KMS-11 (cell line): Measurements from ENCODE around the gene IQGAP2.

Experiments used
- H2AFZ ChIP-seq: fragments of 200-600 bp; sonication (generic); 2 replicates; pipeline ENCODE4 v1.6.1; 2016; ENCODE audit warnings: antibody characterized with exemption, mixed run types, low read depth
- H3K27ac ChIP-seq: fragments of 200-600 bp; sonication (generic); 2 replicates; pipeline ENCODE4 v1.6.1; 2016; ENCODE audit warnings: mild to moderate bottlenecking, mixed run types
- H3K27me3 ChIP-seq: fragments of 200-600 bp; sonication (generic); 2 replicates; pipeline ENCODE4 v1.6.1; 2017; ENCODE audit warnings: mild to moderate bottlenecking, low read depth, mixed run types, moderate library complexity; ENCODE audit not compliant: insufficient read depth
- H3K36me3 ChIP-seq: fragments of 200-600 bp; sonication (generic); 2 replicates; pipeline ENCODE4 v1.6.1; 2017; ENCODE audit warnings: mild to moderate bottlenecking, mixed run types; ENCODE audit not compliant: insufficient read depth
- H3K4me1 ChIP-seq: fragments of 200-600 bp; sonication (generic); 2 replicates; pipeline ENCODE4 v1.6.1; 2016; ENCODE audit warnings: mild to moderate bottlenecking, low read depth, mixed run types; ENCODE audit not compliant: poor library complexity, severe bottlenecking
- H3K4me2 ChIP-seq: fragments of 200-600 bp; sonication (generic); 2 replicates; pipeline ENCODE4 v1.7.0; 2016; ENCODE audit warnings: mild to moderate bottlenecking, mixed run types
- H3K4me3 ChIP-seq: fragments of 200-600 bp; sonication (generic); IDR thresholded peaks from 2 replicates; pipeline ENCODE4 v1.6.1; 2017; ENCODE audit warnings: low read depth, low read length, mixed read lengths; ENCODE audit not compliant: insufficient read depth
- H3K79me2 ChIP-seq: fragments of 200-600 bp; sonication (generic); 2 replicates; pipeline ENCODE4 v1.6.1; 2016; ENCODE audit warnings: low read depth, mixed run types; ENCODE audit not compliant: insufficient read depth
- H3K9ac ChIP-seq: fragments of 200-600 bp; sonication (generic); 2 replicates; pipeline ENCODE4 v1.6.1; 2016; ENCODE audit warnings: mild to moderate bottlenecking, mixed run types
- H4K20me1 ChIP-seq: fragments of 200-600 bp; sonication (generic); 2 replicates; pipeline ENCODE4 v1.6.1; 2016; ENCODE audit warnings: mild to moderate bottlenecking, mixed run types; ENCODE audit not compliant: insufficient read depth
- CTCF ChIP-seq: fragments of 200-600 bp; sonication (generic); conservative IDR thresholded peaks from 2 replicates; pipeline ENCODE4 v1.6.1; 2017; ENCODE audit warnings: low read depth, mild to moderate bottlenecking, antibody characterized with exemption, low read length, moderate library complexity, mixed read lengths

IQGAP2 gene

DNA sequence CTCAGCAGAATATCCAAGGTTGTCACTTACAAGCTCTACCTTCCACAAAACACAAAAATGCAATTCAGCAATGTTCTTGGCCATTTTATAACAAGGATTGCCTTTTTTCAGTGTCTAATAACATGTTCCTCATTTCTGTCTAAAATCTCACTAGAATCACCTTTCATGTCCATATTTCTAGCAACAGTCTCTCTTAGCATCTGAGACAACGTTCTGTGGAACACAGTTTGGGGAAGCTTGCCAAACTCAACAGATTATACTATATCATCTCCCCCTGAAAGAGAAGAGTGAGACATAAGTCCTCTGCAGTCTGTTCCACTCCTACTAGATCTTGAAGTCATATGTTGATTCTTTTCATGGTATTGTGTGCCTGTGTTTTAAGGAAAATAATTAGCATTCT lies 149.5 kb downstream of the IQGAP2 start:
- TF ChIP-seq CTCF: no peak
- H3K36me3 ChIP-seq: peaks cover 3% of the 10 kb centered on the region; the same call in 1 of the 2 replicates
- no peak overlapping the region for H3K4me3 ChIP-seq
- H3K9ac ChIP-seq: no peak overlapping the region
- H3K4me1 ChIP-seq: peaks cover 52% of the 10 kb centered on the region
- H3K4me2 ChIP-seq: no peak overlapping the region
- H4K20me1 ChIP-seq: no peaks in the 10 kb centered on the region
- no peaks in the 10 kb centered on the region for H3K27me3 ChIP-seq
- peaks cover 63% of the 10 kb centered on the region for H3K79me2 ChIP-seq
- H2AFZ ChIP-seq: no peak overlapping the region
- H3K27ac ChIP-seq: no peak overlapping the region; the same call in 1 of the 2 replicates

GRCh38 chr5:76553251-76553650 lies 150.2 kb downstream of the IQGAP2 start:
- Histone ChIP-seq H3K27ac (no peak overlapping the region), H3K4me3 (no peak overlapping the region), H2AFZ (no peak overlapping the region), H3K9ac (no peak overlapping the region), H3K27me3 (no peaks in the 10 kb centered on the region), H3K36me3 (peaks cover 3% of the 10 kb centered on the region; the same call in 1 of the 2 replicates), H3K4me1 (peaks cover 45% of the 10 kb centered on the region), H4K20me1 (no peaks in the 10 kb centered on the region), H3K4me2 (no peak overlapping the region), H3K79me2 (peaks cover 60% of the 10 kb centered on the region)
- no peak for TF ChIP-seq CTCF

DNA sequence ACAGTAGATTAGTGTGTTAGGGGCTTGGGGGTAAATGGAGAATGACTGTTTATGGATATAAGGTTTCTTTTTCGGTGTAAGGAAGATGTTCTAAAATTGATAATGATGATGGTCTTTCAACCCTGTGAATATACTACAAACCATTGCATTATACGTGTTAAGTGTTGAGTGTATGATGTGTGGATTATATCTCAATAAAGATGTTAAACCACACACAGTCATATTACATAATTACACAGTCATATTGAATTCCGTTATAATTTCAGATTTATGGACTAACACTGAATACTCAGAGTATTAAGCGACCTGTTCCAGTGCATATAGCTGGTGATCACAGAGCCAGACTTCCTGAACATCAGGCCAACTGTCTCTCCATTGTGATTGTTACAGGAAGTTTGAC lies 152.0 kb downstream of the IQGAP2 start:
- Histone ChIP-seq H4K20me1 (no peaks in the 10 kb centered on the region), H3K4me1 (peaks cover 27% of the 10 kb centered on the region), H3K27ac (no peak overlapping the region), H2AFZ (no peak overlapping the region), H3K4me3 (no peak overlapping the region), H3K79me2 (peaks cover 49% of the 10 kb centered on the region), H3K9ac (no peak overlapping the region), H3K4me2 (no peak overlapping the region), H3K27me3 (no peaks in the 10 kb centered on the region), H3K36me3 (peaks cover 3% of the 10 kb centered on the region; the same call in 1 of the 2 replicates)
- no peak for TF ChIP-seq CTCF

DNA sequence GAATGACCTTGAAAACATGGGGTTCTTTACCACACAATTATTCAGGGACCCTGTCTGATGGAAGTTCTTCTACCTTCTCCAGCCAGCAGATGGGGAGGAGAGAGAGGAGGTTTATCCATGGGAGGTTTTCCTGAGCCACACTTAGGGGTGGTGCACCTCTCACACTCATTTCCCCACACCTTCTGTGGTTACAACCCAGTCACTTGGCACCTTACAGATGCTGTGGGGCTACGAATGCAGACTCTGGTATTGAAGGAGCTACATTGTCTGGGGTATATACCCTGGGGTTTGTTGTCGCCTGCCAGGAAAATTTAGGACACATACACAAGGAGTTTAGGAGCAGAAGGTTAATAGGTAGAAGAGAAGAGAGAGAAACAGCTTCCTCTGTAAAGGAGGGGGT lies 152.6 kb downstream of the IQGAP2 start:
- no peak overlapping the region for H3K9ac ChIP-seq
- no peak overlapping the region for H3K27ac ChIP-seq
- no peaks in the 10 kb centered on the region for H4K20me1 ChIP-seq
- no peak overlapping the region for H2AFZ ChIP-seq
- H3K4me1 ChIP-seq: peaks cover 25% of the 10 kb centered on the region
- peaks cover 3% of the 10 kb centered on the region; the same call in 1 of the 2 replicates for H3K36me3 ChIP-seq
- H3K27me3 ChIP-seq: no peaks in the 10 kb centered on the region
- H3K4me2 ChIP-seq: no peak overlapping the region
- no peak for TF ChIP-seq CTCF
- H3K79me2 ChIP-seq: peaks cover 50% of the 10 kb centered on the region
- H3K4me3 ChIP-seq: no peak overlapping the region
